Measurements from ENCODE around the gene ROBO1. TPM values are rescaled to one million over a fixed set of nuclear protein-coding genes. Genes with fewer than 3 reads are reported as not detected.

Gene ROBO1
- polyA plus RNA-seq, 4 donors: 88.9 to 114 (median 107) TPM

GRCh38 chr3:78868570-78868969 is 899.2 kb downstream of the ROBO1 start:
- DNase-seq (ENCODE audit: low read depth in 4 of 4, low spot score in 2 of 4): no peak

- no peak for DNase-seq (ENCODE audit: low read depth in 4 of 4, low spot score in 2 of 4)
Observed at GRCh38 chr3:78867409-78868372, 900.1 kb downstream of the ROBO1 start.

DNA sequence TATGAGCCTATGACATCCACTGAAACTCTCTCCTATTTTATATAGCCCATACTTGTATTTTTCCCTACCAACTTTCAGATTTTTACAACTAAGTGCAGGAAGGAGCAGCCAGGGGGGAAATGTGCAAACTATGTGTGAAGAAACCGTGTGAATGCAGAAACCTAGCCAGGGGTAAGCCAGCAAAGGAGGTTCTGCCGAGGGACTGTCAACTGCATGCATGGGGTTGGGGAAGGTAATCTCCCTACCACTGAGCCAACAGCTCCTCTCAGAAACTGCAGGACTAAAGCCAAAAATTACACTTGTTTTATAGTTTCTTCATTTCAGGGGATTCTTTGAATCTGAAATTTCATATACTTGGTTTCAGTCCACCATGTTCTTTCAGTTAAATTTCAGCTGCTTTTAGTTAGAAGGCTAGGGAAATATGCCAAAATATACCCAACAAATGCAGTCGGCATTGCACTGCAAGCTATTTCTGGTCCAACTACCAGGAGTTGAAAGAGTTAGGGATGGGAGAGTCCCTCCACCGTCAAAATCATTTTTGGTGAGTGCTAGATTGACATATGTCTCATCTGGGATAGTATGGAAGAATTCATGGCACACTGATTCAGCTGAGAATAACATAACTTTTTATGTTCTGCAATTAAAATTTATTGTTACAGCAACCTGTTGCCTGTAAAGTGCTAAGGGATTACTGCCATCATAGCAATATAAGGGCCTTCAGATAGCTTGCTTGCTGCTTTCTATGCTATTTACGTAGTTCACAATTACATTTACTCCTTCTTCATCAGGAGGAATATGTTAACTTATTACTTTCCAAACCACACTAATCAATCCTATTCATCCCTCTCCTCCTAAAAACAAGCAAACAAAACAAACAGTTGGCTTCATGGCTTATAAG is 904.2 kb downstream of the ROBO1 start:
- DNase-seq (ENCODE audit: low read depth in 4 of 4, low spot score in 2 of 4): no peak

DNA sequence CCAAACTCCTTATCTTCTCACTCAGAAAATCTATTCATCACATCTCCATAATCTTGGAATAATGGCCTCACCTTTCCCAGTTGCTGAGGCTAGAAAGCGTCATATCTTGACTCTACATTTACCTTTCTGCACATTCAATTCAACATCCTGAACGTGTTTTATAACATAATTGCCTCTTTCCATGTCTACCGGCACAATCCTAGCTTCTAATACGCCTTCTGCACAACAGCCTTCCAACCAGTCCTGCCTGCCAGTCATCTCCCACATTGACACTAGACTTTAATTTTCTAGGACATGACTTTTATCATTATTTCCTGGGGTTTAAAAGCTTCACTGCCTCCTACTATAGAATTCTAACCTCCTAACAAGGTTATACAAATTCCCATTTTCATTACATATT is 906.6 kb downstream of the ROBO1 start:
- no peak for DNase-seq (ENCODE audit: low read depth in 4 of 4, low spot score in 2 of 4)

GRCh38 chr3:78860567-78860966 is 907.2 kb downstream of the ROBO1 start:
- no peak for DNase-seq (ENCODE audit: low read depth in 4 of 4, low spot score in 2 of 4)

GRCh38 chr3:78858910-78859309 is 908.9 kb downstream of the ROBO1 start:
- no peak for DNase-seq (ENCODE audit: low read depth in 4 of 4, low spot score in 2 of 4)

GRCh38 chr3:78858174-78858573 is 909.6 kb downstream of the ROBO1 start:
- no peak for DNase-seq (ENCODE audit: low read depth in 4 of 4, low spot score in 2 of 4)

DNA sequence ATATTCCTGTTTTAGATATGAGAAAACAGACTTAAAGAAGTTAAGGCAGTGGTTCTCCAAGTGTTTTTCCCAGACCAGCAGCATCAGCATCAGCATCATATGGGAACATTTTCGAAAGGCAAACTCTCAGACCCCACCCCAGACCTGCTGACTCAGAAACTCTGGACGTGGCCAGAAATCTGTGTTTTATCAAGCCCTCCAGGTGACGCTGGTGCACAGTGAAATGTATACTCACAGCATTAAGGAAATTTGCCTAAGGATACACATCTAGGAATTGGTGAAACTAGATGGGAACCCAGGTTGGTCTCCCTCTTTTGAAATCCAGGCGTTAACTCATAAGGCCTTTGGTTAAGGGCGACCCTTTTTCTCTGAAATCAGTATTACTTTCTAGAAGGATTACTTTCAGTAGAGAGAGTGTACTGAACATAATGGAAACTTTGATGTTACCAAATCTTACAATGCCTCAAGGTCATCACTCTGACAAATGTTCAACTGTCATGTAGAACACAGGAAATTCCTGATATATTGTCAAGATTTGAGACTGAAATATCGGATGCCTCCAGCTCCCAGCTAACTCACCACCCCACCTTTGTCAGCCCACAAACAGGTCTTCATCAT is 910.2 kb downstream of the ROBO1 start:
- DNase-seq (ENCODE audit: low read depth in 4 of 4, low spot score in 2 of 4): no peak

- no peak for DNase-seq (ENCODE audit: low read depth in 4 of 4, low spot score in 2 of 4)
Observed at GRCh38 chr3:78856164-78856563, 911.6 kb downstream of the ROBO1 start.

DNA sequence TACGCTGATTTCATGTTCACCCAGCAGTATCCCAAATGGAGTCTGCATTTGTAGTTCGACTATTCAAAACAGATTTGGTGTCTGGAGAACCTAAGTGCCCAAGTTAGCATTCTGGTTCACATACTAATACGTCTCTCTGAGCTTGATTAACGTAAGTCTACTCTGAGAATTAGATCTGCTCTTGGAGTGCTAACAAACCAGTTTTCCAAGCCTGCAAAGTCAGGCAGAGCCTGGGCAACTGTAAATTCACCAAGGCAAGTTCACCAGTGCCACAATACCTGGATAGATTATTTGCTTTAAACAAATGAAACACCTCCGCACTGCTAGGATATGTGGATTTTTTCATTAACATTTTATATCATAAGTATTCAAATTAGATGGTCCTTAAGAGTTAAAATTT is 912.6 kb downstream of the ROBO1 start:
- DNase-seq (ENCODE audit: low read depth in 4 of 4, low spot score in 2 of 4): no peak

DNA sequence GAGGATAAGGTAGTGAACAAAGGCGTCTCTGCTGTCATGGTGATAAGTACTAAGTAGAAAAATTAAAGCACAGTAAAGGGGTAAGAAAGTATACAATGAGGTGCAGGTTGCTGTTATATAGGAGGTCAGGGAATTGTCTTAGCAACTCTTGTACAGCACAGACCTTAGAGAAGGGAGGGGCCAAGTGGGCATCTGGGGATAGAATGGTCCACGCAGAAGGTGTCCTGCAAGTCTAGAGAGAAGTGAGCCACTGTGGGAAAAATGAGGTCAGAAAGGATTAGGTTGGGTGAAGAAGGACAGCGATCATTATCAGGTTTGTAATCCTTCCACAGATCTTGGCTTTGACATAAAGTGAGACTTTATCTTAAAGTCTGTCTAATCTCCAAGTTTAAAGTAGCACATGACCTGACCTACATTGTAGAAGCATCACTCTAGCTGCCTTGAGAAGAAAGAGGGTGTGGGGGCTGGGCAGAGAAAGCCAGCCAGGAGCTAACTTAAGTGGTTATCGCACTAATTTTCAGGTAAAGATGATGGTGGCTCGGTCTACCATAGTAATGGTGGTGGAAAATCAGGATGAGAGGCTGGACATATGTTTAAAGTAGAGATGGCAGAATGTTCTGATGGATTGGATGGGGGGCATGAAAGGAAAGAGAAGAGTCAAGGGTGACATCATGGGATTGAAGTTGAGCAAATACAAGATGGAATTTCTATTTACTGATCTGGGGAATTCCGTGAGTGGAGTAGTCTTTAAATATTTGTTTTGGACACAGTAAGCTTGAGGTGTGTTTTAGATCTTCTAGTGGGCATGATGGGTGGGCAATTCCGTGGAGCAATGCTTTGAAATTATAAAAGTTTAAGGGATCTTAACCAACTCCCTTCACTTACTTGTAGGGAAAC is 919.2 kb downstream of the ROBO1 start:
- DNase-seq (ENCODE audit: low read depth in 4 of 4, low spot score in 2 of 4): no peak

DNA sequence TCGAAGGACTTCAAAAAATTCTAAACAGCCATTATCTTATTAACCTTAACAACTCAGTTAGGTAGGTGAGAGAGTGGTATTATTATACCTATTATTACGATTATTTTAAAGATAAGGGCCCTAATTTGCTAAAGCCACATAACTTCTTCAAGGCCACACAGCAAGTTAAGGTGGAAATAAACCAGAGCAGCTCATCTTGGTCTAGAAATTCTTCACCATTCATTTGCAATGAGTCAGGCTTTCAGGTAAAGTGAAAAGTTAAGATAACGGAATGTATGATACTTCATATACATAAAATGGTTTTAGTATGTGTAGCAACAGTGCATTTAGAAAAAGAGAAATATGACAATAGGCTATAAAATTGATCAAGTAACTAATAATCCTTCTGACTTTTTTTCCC is 920.2 kb downstream of the ROBO1 start:
- no peak for DNase-seq (ENCODE audit: low read depth in 4 of 4, low spot score in 2 of 4)

- DNase-seq (ENCODE audit: low read depth in 4 of 4, low spot score in 2 of 4): no peak
Observed at GRCh38 chr3:78847203-78847602, 920.6 kb downstream of the ROBO1 start.

DNA sequence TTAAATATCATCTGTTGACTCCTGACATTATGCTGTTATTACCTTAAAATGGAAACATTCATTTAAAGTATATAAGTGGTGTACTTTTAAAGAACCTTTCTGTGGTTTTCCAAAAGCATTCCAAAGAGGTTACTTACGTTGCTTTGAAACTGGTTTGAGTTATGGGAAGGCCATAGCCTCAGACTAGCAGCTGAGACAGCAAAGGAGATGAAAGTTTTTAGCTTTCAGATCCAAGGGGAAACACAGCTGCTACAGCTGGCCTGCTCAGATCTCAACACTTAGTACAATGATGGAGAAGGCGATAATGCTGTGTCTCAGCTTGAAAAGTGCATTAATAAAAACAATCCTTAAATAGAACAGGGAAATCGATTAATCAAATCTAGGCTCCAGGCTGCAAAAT is 921.1 kb downstream of the ROBO1 start:
- no peak for DNase-seq (ENCODE audit: low read depth in 4 of 4, low spot score in 2 of 4)

DNA sequence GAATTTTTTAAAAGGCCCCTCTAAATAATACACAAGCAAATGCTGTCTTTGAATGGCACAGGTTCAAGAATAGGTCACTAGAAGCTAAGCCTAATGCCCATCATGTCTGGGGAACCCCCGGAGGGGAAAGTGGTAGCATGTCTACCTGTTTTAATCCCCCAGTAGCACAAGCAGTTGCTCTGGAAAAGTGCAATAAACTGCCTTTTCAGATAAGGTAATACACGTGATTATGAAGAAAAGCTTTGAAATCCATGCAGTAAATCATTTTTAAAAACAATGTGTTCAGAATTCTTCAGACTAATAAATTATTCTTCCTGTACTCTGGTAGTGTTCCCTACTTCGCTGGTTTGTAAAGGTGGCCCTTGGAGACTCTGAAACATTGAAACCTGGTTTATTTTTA is 922.2 kb downstream of the ROBO1 start:
- DNase-seq (ENCODE audit: low read depth in 4 of 4, low spot score in 2 of 4): no peak

GRCh38 chr3:78844307-78844706 is 923.5 kb downstream of the ROBO1 start:
- DNase-seq (ENCODE audit: low read depth in 4 of 4, low spot score in 2 of 4): no peak

DNA sequence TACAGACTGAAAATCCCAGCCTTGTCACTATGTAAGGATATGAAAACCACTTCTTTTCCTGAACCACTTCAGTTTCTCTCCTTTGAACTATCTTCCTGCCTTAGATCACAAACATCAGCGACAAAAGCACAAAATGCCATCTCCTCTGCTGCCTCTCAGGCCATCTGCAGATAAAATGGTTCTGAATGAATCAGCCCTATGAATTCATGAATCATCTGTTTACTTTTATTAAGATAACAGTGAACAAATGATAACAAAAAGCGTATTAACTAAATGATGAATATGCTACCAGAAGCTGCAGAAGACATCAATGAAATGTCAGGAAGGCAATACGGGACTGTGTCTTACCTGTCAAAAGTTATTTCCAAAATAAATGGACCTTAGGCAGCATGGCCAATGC is 928.1 kb downstream of the ROBO1 start:
- no peak for DNase-seq (ENCODE audit: low read depth in 4 of 4, low spot score in 2 of 4)

DNA sequence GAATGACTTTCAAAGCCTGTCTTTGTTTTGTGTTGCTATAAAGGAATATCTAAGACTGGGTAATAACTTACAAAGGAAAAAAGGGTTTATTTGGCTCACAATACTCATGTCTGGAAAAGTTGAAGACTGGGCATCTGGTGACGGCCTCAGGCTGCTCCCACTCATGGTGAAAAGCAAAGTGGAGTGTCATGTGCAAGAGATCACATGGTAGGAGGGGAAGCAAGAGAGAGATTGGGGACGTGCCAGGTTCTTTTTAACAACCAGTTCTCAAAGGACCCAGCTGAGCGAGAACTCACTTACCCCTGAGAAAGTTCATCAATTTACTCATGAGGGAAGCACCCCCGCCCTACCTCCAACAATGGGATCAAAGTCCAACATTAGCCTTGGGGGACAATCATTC is 929.4 kb downstream of the ROBO1 start:
- no peak for DNase-seq (ENCODE audit: low read depth in 4 of 4, low spot score in 2 of 4)

- no peak for DNase-seq (ENCODE audit: low read depth in 4 of 4, low spot score in 2 of 4)
Observed at GRCh38 chr3:78834910-78835309, 932.9 kb downstream of the ROBO1 start.

DNA sequence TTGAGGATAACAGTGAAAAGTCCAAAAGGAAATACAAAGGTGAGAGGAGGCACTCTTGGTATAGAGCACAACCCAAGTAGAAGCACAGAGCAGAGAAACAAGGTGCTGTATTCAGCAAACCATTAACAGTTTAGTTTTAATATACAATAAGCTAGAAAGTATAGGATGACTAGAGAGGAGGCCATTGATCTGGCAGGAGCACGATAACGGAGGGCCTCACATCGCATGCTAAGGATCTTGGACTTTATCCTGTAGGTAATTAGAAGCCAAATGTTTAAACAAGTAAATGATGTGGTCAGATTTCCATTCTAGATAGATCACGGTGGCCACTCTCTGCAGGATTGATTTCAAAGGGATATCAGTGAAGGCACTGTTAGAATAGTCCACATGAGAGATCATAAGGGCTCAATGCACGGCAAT is 935.0 kb downstream of the ROBO1 start:
- no peak for DNase-seq (ENCODE audit: low read depth in 4 of 4, low spot score in 2 of 4)
